GM18517 (cell line): Measurements from ENCODE around the gene SFTPA2.
"Not testable (repeated sequence)": the region's sequence is repeated elsewhere in the genome, so short reads cannot be mapped to it uniquely, and the experiment has no call there.

ENCODE experiments used
- ATAC-seq: cut with Tn5 transposase; IDR thresholded peaks from one replicate; pipeline ENCODE4 v1.9.1; 2021; ENCODE audit warnings: mild to moderate bottlenecking, moderate library complexity; ENCODE audit not compliant: unreplicated experiment

Gene SFTPA2

DNA sequence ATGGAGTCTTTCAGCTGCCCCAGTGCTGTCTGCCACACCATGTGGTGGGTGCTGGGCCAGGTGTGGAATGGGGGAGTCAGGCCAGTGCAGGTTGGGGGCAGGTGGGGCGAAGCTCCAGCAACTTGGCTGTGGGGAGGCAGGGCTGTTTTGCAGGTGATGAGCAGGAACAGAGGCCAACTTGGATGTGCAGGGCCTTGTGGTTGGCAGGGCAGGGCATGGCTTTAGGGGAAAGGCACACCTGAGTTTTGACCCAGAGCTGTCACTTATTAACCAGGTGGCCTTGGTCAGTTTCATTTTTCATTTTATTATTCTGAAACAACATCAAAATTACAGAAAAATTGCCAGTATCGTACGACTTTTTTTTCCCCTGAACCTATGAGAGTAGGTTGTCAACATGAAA, 1.1 kb upstream of the SFTPA2 start:
- ATAC-seq, result no peak

DNA sequence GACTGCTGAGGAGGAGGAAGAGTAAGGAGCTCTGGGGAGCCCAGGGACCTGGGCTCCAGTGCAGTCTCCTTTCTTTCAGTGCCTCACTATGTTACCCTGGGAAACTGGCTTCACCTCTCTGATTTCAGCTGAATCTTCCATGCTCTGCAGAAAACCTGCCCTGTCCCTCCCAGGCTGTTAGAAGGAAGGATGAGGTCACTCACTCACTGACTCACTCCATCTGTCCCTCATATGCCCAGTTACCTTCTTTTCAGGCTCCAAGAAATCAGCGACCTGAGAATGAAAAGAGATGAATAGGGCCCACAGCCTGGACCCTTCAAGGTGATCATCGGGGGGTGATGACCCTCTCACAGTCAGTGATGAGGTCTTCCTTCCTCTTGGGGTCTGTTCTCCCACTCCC, 481 bp downstream of the SFTPA2 start:
- no peak for ATAC-seq

DNA sequence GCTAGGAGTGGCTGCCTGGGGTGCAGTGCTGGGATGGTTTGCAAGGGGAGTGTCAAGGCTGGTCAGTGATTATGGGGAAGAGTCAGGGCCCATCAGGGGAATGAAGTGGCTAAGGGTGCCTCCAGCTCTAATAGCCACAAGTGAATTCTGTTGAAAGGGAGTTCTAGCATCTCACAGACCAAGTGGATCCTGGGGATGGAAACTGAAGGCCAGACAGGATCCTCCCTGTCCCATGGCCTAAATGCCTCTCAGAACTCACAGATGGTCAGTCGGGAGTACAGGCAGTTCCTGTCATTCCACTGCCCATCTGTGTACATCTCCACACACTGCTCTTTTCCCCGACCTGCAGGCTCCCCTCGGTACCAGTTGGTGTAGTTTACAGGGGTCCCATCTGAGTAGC, 3.2 kb downstream of the SFTPA2 start:
- ATAC-seq, result not testable (repeated sequence)

GRCh38 chr10:79555354-79556309, 4.6 kb downstream of the SFTPA2 start:
- ATAC-seq, result no peak

DNA sequence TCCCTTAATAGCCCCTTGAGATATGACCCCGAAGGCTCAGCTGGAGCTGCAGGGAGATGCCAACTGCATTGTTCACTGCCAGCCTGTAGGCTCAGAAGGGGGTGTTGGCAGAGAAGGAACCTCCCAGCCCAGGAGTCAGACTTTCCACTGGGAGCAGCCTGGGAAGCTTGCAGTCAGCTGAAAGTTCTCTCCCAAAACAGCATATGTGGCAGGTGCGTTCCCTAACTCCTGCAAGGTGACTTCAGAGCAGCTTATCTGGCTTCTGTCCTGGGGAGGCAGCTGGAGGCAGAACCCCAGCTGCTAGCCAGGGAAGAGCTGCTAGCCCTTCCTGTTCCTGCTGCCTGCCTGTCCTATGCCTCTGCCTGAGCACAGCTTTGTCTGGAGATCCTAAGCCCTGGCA, 8.1 kb downstream of the SFTPA2 start:
- ATAC-seq, result no peak

GRCh38 chr10:79547973-79548372, 12.2 kb downstream of the SFTPA2 start:
- ATAC-seq, result no peak

- not testable (repeated sequence) for ATAC-seq
Observed at GRCh38 chr10:79547128-79547527, 13.1 kb downstream of the SFTPA2 start.

- ATAC-seq, result not testable (repeated sequence)
Observed at GRCh38 chr10:79544926-79545659, 15.1 kb downstream of the SFTPA2 start.

DNA sequence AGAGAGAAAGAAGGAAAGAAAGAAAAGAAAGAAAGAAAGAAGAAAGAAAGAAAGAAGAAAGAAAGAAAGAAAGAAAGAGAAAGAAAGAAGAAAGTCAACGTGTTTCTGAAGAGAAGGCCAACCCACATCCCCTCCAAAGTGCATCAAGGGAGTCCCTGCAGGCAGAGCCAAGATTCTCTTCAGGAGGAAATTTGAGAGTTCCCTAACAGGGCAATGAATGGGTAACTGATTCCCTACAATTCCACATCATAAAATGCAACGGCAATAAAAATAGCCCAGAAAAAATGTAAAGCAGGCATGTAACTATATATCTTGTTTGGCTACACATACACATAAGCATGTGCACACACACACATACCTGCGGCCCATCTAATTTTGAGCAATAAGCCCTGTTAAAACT, 15.8 kb downstream of the SFTPA2 start:
- not testable (repeated sequence) for ATAC-seq

GRCh38 chr10:79542626-79543025, 17.6 kb downstream of the SFTPA2 start:
- ATAC-seq, result no peak

DNA sequence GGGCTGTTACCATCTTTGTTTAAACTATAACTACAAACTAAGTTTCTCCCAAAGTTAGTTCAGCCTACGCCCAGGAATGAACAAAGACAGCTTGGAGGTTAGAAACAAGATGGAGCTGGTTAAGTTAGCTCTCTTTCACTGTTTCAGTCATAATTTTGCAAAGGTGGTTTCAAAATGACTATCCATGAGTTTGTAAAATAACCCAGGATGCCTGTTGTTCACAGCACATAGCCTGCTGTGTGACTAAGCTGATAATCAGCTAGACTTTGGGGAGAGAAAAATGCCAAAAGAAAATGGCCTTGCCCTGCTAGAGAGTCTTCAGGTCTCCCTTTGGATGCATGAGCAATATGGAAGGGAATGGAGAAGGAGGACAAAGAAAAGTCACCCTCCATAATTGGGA, 19.3 kb downstream of the SFTPA2 start:
- peak; percentile 92 for ATAC-seq

- not testable (repeated sequence) for ATAC-seq
Observed at GRCh38 chr10:79538311-79538710, 21.9 kb downstream of the SFTPA2 start.

GRCh38 chr10:79533903-79534175, 26.4 kb downstream of the SFTPA2 start:
- not testable (repeated sequence) for ATAC-seq

- ATAC-seq, result not testable (repeated sequence)
Observed at GRCh38 chr10:79533142-79533902, 26.9 kb downstream of the SFTPA2 start.

DNA sequence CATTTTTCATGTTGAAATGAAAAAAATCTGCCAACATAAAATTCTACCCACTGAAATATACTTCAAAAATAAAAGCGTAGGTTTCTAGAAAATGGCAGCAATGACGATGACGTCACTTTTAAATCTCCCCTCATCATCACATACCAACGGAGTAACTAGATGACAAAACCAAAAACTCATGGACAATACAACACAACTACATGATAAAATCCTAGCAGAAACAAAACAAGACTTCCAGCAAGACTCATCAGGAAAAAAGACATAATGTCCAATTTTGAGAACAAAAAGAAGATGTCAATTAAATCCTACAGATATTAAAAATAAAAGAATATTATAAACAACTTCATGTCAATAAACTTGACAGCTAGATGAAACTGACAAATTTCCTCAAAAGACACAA, 31.9 kb downstream of the SFTPA2 start:
- ATAC-seq, result not testable (repeated sequence)

DNA sequence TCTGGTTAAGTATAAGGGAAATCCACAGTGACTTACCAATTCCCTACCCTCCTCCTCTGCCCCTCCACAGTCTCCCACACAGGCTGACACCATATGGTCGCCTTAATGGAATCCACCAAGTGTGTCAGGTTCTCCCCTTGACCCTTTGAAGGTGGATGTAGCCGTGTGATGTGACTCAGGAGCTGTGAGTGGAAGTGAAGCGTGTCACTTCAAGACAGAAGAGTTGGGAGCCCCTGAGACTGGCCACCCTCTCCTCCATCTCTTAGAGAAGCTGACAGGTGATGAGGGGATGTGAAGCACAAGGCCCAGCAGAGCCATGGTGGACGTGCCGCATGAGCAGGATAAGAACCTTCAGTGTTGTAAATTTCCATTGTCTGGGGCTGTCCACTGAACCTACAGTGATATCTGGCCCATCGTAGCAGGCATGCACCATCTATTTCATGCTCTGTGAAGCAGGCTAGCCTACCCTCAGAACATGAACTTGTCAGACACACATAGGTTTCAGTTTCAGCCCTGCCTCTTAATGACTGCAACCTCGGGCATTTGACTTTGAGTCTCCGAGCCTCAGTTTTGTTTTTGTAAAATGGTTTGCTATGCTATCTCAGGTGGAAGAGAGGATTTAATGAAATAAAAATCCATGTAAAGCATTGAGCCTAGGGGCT, 35.0 kb downstream of the SFTPA2 start:
- ATAC-seq, result peak; percentile 88

DNA sequence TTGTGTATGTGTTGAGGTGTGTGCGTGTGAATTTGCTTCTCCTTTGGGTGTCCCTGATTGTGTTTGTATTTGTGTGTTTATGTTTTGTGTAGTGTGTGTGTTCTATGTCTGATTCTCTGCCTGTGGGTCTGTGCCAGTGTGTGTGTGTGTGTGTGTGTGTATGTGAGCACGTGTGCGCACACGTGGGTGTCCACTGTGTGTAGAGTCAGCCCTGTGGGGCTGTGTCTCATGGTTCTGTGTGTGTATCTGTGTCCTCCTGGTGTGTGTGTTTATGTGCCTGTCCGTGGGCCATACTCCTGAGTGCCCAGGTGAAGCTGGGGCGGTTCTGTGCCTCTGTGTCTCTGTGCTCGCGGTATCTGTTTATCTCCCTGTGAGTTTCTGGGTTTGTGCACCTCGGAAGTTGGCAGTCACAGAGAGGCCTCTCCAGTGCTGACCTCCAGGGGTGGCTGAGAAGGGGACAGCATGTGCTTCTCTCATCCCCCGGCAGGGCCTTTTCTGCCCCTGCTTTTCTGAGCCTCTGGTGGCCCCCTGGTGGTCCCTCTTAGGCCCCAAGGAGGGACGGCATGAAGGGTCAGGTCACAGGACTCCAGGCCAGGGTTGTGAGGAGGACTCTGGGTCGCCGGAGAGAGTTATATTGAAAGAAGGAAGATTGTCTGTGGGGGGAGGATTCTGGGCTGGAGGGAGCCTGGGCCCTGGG, 36.9 kb downstream of the SFTPA2 start:
- ATAC-seq, result not testable (repeated sequence)

DNA sequence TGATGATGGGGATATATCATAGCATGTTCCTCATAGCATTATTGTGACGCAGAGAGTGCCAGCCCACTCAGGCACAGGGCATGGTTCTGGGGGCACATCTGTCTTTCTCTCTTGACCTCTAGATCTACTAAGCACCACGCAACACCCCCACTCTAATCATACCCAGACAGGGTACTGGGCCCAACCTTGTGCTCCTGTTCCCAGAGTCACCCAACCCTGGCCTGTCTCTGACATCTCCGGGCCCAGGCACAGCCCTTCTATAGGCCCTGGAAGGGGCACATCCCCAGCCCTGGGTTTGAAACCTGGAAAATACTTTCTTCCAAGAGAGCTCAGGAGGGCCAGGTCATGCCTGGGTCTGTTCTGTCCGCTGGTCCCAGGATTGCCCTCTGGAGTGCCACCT, 37.7 kb downstream of the SFTPA2 start:
- ATAC-seq, result not testable (repeated sequence)

GRCh38 chr10:79521751-79522150, 38.5 kb downstream of the SFTPA2 start:
- ATAC-seq, result not testable (repeated sequence)

DNA sequence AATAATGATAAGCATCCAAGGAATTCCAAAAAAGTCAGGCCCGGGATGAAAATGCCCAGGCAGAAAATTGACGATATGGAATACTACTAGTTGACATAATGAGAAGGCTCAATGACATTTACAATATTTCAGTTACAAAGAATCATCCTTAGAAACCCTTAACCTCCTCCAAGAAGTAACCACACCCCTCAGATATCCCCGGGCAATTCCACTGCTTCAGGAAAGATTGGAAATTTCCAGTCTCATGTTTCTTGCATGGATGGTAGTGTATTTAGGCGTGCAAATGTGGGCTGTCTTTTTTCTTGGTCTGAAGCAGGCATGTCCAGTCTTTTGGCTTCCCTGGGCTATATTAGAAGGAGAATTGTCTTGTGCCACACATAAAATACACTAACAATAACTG, 42.6 kb downstream of the SFTPA2 start:
- ATAC-seq, result not testable (repeated sequence)
